GM19240 (cell line): Measurements from ENCODE around the gene DDB1.
A peak's percentile ranks its signal among the peaks of the same experiment; 100 is the strongest.

Experiments used
- DNase-seq: peaks from one replicate; pipeline ENCODE4 v3.0.0; 2011; ENCODE audit warnings: low spot score; ENCODE audit not compliant: insufficient read length

DDB1 gene

GRCh38 chr11:61336171-61336935 is 3.4 kb upstream of the DDB1 start:
- DNase-seq: peak; percentile 94

GRCh38 chr11:61335355-61335710 is 2.4 kb upstream of the DDB1 start:
- no peak for DNase-seq

GRCh38 chr11:61334434-61335354 is 1.8 kb upstream of the DDB1 start:
- DNase-seq: no peak

DNA sequence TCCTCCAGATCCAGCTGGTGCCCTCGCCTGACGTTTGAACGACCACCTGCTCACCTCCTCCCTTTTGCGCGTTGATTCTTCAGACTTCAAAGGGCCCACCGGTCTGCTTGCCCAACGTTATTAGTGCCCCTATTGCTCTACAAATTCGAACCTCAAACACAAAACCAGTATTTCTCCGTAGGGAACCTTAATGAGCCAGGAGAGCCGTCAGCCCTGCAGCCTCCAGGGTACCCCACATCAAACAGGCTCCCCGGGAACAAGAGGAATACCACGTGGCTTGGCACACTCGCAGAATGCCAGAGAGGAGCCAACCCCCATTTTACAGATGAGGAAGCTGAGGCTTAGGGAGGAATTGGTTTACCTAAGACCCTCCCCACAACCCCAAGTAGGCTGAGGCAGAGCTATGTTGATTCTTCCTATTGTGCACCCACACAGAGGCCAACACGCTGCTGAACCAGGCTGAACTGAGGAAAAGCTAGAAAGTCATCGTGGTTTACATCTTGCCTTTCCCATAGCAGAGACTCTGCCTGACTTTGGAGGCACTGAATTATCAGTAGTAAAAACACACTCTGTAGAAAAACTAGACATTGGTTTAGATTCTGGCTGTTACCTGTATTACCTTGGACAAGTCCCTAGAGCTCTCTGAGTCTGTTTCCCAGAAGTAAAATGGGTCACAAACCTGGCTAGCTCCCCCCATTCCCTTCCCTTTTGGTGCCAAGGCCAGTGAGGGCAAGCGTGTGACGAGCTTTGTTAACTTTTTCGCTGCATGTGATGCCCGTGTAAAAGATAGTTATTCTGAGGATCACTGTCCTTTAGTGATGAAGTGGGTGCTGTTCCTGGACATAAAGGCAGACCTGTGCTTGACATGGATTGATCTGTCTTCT is 887 bp upstream of the DDB1 start:
- DNase-seq: no peak

DNA sequence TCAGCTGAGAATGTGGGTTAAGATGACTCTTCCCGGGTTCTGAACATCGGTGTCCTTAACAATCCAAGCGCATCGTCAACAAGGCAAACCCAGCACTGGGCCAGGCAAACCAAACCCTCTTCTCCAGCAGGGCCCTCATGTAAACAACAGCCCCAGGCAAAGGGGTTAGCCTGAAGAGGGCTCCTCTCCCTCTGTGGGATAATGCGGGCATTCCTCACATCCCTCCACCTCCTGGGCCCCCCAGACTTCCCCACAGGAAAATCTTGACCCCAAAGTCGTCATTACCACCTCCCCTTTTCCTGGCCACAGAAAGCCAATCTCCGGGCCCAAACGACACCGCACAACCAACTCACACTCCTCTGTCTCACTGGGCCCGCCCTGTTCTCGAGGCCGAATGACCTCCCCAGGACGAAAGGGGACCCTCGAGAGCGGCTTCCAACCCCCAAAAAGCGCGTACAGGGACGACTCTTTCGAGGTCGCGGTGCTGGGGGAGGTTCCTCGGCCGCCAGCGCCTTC is 566 bp downstream of the DDB1 start:
- DNase-seq: no peak

- DNase-seq: no peak
Measured at GRCh38 chr11:61331651-61332050, 1.3 kb downstream of the DDB1 start.

DNA sequence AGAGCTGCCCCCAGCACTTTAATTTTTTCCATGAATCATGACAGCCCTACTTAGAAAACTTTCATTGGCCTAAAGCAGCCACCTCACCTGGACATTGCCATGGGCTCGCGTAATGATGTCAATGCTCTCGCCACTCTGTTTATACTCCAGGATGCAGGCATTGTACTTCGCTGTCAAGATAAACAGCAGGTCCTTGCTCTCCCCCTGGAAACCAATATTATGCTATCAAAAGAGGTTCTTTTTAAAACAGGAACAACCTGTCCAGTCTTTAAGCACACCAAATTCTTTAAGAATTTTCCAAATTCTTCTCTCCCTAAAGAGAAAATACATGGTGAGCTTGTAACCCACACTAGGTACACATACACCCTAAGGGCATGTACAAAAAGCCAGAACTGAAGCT is 3.0 kb downstream of the DDB1 start:
- no peak for DNase-seq

- DNase-seq: no peak
Measured at GRCh38 chr11:61328351-61328750, 4.6 kb downstream of the DDB1 start.

GRCh38 chr11:61327669-61328071 is 5.2 kb downstream of the DDB1 start:
- no peak for DNase-seq

GRCh38 chr11:61325649-61326414 is 7.1 kb downstream of the DDB1 start:
- no peak for DNase-seq

GRCh38 chr11:61315260-61315659 is 17.6 kb downstream of the DDB1 start:
- no peak for DNase-seq

GRCh38 chr11:61310749-61311148 is 22.2 kb downstream of the DDB1 start:
- DNase-seq: no peak

DNA sequence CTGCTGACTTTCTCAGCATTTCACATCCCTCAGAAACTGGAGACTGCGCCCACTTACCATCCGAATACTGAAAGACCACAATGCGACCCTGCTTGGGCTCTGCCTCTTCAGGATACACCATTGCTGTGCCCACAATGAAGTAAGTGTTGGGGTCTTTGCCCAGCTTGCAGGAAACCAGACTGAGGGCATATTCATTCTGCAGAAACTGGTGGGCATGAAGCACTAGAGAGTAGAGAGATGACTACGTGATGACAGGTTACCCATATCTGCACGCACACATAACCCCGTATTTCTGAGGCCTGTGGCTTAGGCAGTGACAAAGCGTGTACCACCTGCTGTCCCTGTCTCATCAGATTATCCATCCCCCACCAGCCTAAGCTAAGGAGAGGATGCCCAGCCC is 23.2 kb downstream of the DDB1 start:
- no peak for DNase-seq

DNA sequence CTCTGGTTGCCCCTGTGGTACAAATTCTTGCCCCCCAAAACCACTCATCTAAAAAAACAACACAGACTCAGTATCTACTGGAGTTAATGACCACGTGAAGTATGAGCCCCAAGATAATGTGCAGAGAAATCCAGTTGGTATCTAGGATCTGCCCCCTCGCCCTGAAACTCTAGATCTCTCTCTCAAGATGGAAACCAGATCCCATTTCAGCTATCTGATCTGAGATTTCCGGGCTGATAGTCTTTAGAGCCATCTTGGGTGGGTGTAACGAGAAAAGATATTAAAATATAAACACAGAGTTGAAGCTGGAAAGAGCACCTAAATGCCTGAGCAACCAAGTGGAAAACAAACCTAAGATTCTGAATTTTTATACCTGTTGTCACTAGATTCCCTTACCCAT is 23.8 kb downstream of the DDB1 start:
- no peak for DNase-seq

GRCh38 chr11:61307354-61307753 is 25.6 kb downstream of the DDB1 start:
- no peak for DNase-seq

DNA sequence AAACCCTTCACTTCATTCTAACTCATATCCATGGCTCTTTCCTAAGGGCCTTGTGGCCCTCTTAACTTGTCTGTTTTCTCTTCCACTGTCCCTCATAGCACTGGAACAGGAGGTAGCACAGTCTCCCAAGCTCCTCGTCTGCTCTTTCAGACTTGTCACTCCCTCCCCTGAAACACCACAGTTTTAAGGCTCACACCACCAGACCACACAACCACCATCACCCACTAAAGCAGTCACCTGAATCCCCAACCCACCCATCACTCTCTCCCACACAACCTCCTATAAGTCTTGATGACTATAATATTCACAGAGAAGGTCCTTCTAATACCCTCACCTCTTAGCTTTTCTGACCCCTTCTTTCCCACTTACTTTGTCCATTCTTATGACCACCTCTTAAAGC is 26.7 kb downstream of the DDB1 start:
- DNase-seq: no peak

DNA sequence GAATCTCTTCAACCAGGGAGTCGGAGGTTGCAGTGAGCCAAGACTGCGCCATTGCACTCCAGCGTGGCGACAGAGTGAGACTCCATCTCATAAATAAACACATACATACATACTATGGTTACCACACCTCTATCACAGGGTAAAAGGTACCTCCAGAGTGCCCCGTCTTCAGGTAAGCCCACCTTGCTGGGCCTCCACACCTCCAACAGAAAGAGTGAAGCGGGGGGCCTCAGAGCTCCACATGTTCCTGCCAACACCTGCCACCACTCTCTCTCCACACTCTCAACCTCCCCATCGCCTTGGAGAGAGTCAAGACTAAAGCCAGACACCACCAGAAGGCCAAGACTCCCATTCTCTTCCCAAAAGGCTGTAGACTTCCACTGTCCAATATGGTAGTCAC is 27.5 kb downstream of the DDB1 start:
- DNase-seq: no peak

GRCh38 chr11:61303725-61304124 is 29.2 kb downstream of the DDB1 start:
- no peak for DNase-seq

GRCh38 chr11:61302550-61302949 is 30.4 kb downstream of the DDB1 start:
- DNase-seq: no peak

DNA sequence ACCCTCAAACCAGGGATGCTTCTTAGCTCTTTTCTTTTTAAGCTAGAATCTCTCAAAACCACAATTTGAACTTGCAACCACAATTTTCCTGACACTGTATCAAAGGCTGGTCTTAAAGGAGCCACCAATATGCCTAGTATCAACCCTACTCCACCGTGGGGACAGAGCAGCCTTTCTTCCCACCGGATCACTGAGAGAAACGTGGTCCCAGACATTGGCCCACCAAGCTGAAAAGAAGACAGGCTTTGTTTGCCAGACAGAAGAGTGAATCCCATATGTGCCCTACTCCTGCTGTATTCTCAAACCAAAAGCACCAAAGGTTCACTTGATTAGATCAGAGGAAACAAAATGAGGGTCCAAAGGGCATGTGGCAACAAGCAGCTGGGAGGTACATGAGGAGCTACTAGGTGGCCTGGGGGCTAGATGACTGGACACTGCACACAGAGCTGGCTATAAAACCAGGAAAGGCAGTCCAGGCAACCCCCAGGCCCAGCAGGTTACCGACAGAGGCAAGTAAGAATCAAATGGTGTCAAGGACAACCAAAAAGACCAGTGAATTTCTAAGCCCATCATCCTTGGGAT is 34.2 kb downstream of the DDB1 start:
- no peak for DNase-seq
